Coronary artery (tissue), 2 donors: ENCODE results near the gene RTL5.

ENCODE experiments used
- DNase-seq: peaks from one replicate; pipeline ENCODE4 v3.0.0-alpha.2; 2017; ENCODE audit warnings: low spot score
- H3K27ac ChIP-seq, 2 donors: fragments of 200-600 bp; sonication (generic); one replicate each; pipeline ENCODE4 v1.5.1; 2016 to 2019
- H3K4me3 ChIP-seq: fragments of 200-600 bp; sonication (generic); 2 replicates; pipeline ENCODE4 v1.5.1; 2016; ENCODE audit warnings: mild to moderate bottlenecking, moderate library complexity
- CTCF ChIP-seq: fragments of 200-600 bp; sonication (generic); IDR thresholded peaks from one replicate; pipeline ENCODE4 v1.5.1; 2019; ENCODE audit warnings: antibody characterized with exemption

The RTL5 gene

GRCh38 chrX:72110051-72110875 lies 21.5 kb downstream of the RTL5 start:
- no peak overlapping the region for H3K4me3 ChIP-seq
- no peak overlapping the region for H3K27ac ChIP-seq
- no peak for DNase-seq
- TF ChIP-seq CTCF, result no peak

- no peak overlapping the region for H3K27ac ChIP-seq
- no peak for TF ChIP-seq CTCF
- no peak overlapping the region for H3K4me3 ChIP-seq
- DNase-seq, result no peak
Measured at GRCh38 chrX:72108666-72109065, 23.0 kb downstream of the RTL5 start.

GRCh38 chrX:72107841-72108595 lies 23.7 kb downstream of the RTL5 start:
- no peak for DNase-seq
- Histone ChIP-seq H3K4me3 (no peak overlapping the region), H3K27ac (no peak overlapping the region)
- no peak for TF ChIP-seq CTCF

- TF ChIP-seq CTCF, result no peak
Measured at GRCh38 chrX:72107320-72107719, 24.4 kb downstream of the RTL5 start.

GRCh38 chrX:72105436-72105835 lies 26.3 kb downstream of the RTL5 start:
- DNase-seq, result no peak
- no peak overlapping the region for H3K4me3 ChIP-seq
- H3K27ac ChIP-seq, result no peak overlapping the region
- no peak for TF ChIP-seq CTCF

More at GRCh38 chrX:72107320-72107719, 24.4 kb downstream of the RTL5 start:
- Histone ChIP-seq H3K27ac (no peak overlapping the region), H3K4me3 (no peak overlapping the region)
- no peak for DNase-seq

- H3K4me3 ChIP-seq, result no peak overlapping the region
- no peak for DNase-seq
- no peak overlapping the region for H3K27ac ChIP-seq
- no peak for TF ChIP-seq CTCF
Measured at GRCh38 chrX:72102760-72103159, 29.0 kb downstream of the RTL5 start.
